ENCODE results near the gene ANAPC16. TPM values are rescaled to one million over a fixed set of nuclear protein-coding genes. Genes with fewer than 3 reads are reported as not detected.
A peak's percentile ranks its signal among the peaks of the same experiment; 100 is the strongest.
"Not testable (repeated sequence)": the region's sequence is repeated elsewhere in the genome, so short reads cannot be mapped to it uniquely, and the experiment has no call there.

Gene ANAPC16
- total RNA-seq, 1 experiment from 2014 or later, result 105 TPM

DNA sequence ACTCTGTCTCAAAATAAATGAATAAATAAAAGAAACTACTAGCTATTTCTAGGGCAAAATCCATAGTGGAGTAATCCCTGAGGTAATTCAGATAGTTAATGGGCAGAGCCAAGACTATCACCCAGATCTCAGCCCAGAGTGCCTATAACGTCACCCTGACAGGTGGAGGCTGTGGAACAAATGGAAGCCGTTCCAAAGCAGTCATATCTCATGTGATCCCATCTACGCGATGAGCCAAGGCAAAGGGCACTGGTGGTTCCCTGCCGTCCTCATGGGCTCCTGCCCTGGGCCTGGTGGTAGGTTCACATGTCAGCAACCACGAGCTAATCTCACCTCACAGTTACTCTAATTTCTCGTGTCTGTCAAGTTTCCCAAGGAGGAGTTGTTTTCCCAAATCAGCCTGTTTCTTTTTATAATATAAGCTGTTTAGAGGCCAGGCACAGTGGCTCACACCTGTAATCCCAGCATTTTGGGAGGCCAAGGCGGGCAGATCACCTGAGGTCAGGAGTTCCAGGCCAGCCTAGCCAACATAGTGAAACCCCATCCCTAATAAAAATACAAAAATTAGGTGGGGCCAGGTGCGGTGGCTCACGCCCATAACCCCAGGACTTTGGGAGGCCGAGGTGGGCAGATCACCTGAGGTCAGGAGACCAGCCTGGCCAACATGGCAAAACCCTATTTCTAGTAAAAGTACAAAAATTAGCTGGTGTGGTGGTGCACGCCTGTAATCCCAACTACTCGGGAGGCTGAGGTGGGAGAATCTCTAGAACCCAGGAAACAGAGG is 22.8 kb downstream of the ANAPC16 start:
- DNase-seq (ENCODE audit: low spot score), result peak; percentile 73
- in situ Hi-C loops (cut with HindIII; ENCODE audit: low sequenced_read_pairs), result no loop called here

DNA sequence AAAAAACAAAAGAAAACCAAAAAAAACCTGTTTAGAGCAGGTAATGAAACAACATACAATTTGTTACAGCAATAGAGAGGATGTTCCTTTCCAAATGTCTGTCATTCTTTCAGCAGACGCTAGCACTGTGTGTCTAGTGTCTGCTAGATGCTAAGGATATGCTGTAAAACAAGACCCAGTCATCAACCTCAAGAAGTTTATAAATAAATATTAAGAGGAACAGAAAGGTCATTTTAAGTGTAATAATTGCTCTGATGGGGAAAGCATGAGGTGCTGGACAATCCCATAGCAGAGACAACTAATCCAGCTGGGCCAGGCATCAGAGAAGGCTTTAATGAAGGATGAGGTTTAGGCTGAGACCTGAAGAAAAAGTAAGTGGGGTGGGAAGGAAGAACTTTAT is 23.6 kb downstream of the ANAPC16 start:
- in situ Hi-C loops (cut with HindIII; ENCODE audit: low sequenced_read_pairs), result no loop called here
- no peak for DNase-seq (ENCODE audit: low spot score)

DNA sequence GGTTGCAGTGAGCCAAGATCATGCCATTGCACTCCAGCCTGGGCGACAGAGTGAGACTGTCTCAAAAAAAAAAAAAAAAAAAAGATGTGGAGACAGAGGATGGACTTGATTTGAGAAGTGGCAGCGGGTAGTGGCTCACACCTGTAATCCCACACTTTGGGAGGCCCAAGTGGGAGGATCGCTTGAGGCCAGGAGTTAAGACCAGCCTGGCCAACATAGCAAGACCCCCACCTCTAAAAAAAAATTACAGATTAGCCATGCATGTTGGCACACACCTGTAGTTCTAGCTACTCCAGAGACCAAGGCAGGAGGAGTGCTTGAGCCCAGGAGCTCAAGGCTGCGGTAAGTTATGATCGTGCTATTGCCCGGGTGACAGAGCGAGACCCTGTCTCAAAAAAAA is 24.6 kb downstream of the ANAPC16 start:
- DNase-seq (ENCODE audit: low spot score), result no peak
- in situ Hi-C loops (cut with HindIII; ENCODE audit: low sequenced_read_pairs), result no loop called here

- no peak for DNase-seq (ENCODE audit: low spot score)
- in situ Hi-C loops (cut with HindIII; ENCODE audit: low sequenced_read_pairs), result no loop called here
Observed at GRCh38 chr10:72241691-72242252, 26.0 kb downstream of the ANAPC16 start.

- DNase-seq (ENCODE audit: low spot score), result no peak
- in situ Hi-C loops (cut with HindIII; ENCODE audit: low sequenced_read_pairs), result no loop called here
Observed at GRCh38 chr10:72242675-72243074, 26.9 kb downstream of the ANAPC16 start.

GRCh38 chr10:72243822-72244437 is 28.1 kb downstream of the ANAPC16 start:
- in situ Hi-C loops (cut with HindIII; ENCODE audit: low sequenced_read_pairs), result no loop called here
- no peak for DNase-seq (ENCODE audit: low spot score)

GRCh38 chr10:72244573-72245038 is 28.8 kb downstream of the ANAPC16 start:
- in situ Hi-C loops (cut with HindIII; ENCODE audit: low sequenced_read_pairs), result no loop called here
- DNase-seq (ENCODE audit: low spot score), result no peak

DNA sequence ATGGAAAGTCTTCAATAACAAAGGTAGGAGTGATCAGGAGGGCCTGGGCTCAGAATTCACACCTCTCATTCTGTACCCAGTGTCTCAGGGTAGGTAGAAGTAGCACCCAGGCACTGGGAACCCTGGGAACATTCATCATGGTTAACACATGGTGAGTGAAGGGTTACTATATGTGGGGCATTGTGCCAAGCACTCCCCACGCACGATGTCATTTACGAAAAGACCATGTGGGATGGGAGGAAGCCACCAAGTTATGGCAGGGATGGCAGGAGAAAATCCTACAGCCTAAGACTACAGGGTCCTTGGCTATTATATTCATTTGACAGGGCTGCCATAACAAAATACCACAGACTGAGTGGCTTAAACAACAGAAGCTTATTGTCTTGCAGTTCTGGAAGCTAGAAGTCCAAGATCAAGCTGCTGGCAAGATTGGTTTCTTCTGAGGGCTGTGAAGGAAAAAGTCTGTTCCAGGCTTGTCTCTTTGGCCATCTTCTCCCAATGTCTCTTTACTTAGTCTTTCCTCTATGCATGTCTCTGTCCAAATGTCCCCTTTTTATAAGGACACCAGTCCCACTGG is 30.2 kb downstream of the ANAPC16 start:
- in situ Hi-C loops (cut with HindIII; ENCODE audit: low sequenced_read_pairs), result no loop called here
- DNase-seq (ENCODE audit: low spot score), result no peak

DNA sequence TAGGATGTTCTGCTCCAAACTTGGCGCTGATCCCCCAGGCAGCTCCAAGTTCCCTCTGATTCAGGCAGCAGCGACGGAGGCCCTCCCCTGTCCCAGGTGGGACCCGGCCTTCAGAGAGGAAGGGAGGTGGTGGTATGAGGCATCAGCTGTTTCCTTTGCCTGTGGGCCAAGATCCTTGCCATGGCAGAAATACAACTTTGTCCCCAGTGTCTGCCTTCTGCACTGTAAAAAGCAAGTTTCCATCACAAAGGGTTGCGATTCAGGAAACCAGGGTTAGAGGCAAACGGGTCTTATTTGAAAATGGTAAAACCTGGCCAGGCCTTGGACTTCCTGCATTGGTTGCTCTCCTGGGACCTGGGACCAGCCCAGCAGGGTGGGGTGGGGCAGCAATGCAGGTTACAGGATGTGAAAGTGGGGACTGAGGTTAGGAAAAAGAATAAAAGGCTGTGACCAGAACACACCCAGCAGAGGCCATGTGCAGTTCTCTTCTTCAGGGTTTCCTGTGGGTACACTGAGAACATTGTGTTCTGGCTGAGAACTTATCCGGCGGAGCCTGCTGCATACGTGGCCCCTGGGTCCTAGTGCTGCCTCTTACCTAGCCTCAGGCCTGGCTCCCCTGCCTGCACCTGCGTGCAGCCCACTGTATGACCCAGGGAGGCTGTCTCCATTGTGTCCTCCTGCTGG is 32.8 kb downstream of the ANAPC16 start:
- in situ Hi-C loops (cut with HindIII; ENCODE audit: low sequenced_read_pairs), result no loop called here
- DNase-seq (ENCODE audit: low spot score), result peak; percentile 96

DNA sequence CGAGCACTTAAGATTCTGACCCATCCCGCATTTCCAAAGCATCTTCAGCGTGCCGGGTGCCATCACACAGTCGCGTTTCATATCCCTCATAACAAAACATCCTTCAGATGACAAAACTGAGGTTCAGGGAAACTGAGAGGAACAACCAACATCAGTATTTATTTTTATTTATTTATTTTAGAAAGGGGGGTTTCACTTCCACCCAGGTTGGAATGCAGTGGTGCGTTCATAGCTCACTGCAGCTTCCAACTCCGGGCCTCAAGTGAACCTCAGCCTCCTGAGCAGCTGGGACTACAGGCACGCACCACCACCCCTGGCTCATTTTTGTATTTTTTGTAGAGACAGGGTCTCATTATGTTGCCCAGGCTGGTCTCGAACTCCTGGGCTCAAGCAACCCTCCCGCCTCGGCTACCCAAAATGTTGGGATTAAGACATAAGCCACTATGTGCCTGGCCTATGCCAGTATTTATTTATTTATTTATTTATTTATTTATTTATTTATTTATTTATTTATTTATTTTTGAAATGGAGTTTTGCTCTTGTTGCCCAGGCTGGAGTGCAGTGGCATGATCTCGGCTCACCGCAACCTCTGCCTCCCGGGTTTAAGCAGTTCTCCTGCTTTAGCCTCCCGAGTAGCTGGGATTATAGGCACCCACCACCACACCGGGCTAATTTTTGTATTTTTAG is 33.5 kb downstream of the ANAPC16 start:
- DNase-seq (ENCODE audit: low spot score); in situ Hi-C loops (cut with HindIII; ENCODE audit: low sequenced_read_pairs): not testable (repeated sequence)

DNA sequence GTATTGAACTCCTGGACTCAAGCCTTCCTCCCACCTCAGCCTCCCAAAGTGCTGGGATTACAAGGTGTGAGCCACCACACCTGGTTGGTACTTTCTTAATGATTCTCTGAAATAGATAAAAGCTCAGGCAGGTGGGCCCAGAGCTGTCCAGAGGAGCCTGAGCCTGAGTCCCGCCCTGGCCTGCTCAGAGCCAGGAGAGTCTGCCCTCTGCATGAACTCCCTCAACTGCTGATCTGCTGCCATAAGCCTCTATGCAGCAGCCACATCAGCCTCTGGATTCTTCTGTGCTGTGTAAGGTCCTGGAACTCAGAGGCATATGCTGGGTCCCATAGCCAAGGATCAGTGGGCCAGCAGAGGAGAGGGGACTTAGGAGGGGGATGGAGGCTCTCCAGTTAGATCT is 34.9 kb downstream of the ANAPC16 start:
- in situ Hi-C loops (cut with HindIII; ENCODE audit: low sequenced_read_pairs), result no loop called here
- DNase-seq (ENCODE audit: low spot score), result no peak

GRCh38 chr10:72251635-72252034 is 35.8 kb downstream of the ANAPC16 start:
- in situ Hi-C loops (cut with HindIII; ENCODE audit: low sequenced_read_pairs), result no loop called here
- no peak for DNase-seq (ENCODE audit: low spot score)

DNA sequence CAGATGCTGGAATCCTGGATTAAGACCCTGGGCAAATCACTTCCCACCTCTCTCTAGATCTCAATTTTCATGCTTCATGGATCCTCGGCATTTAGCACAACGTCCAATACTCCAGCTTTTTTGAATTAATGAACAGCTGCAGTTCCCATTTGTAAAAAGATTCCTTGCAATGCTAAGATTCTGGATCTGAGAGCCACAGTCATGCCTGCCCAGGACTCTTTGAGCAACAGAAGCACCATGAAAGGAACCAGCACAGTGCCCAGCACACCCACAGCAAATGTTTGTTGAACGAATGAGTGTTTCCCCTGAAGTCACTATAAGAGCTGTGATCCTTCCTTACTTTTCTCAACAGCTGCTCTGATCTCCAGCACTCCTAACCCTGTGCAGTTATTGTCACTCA is 37.2 kb downstream of the ANAPC16 start:
- in situ Hi-C loops (cut with HindIII; ENCODE audit: low sequenced_read_pairs), result no loop called here
- no peak for DNase-seq (ENCODE audit: low spot score)

GRCh38 chr10:72253578-72253977 is 37.8 kb downstream of the ANAPC16 start:
- in situ Hi-C loops (cut with HindIII; ENCODE audit: low sequenced_read_pairs), result no loop called here
- DNase-seq (ENCODE audit: low spot score), result no peak

- in situ Hi-C loops (cut with HindIII; ENCODE audit: low sequenced_read_pairs), result no loop called here
- DNase-seq (ENCODE audit: low spot score), result peak; percentile 99
Observed at GRCh38 chr10:72254813-72255568, 39.2 kb downstream of the ANAPC16 start.

DNA sequence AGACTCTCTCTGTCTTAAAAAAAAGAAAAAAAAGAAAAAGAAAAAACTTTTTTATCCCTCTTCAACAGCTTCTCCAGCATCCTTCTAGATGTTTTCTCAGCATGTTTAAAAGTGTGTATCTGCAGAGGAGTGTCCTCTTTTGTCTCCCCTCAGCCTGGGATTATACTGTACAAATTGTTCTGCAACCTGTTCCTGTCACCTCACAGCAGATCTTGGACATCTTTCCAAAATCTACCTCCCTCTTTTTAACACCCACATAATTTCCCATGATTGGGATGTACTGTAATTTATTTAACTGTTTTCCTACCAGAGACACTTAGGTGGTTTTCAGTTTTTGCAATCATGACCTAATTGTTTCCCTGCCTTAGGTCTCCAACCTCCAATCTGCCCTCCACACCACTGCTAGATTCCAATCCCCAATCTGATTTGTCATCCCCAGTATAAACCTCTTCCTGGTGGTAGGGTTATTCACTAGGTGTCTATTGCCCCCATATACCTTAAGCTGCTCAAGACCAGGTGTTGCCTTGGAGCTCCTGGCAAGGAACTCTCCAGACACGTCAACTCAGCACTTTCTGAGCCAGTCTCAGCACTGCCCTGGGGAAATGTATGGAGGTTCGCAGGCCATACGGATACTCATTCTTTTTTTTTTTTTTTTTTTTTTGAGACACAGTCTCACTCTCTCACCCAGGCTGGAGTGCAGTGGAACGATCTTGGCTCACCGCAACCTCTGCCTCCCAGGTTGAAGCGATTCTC is 40.3 kb downstream of the ANAPC16 start:
- in situ Hi-C loops (cut with HindIII; ENCODE audit: low sequenced_read_pairs), result no loop called here
- DNase-seq (ENCODE audit: low spot score), result peak; percentile 94

DNA sequence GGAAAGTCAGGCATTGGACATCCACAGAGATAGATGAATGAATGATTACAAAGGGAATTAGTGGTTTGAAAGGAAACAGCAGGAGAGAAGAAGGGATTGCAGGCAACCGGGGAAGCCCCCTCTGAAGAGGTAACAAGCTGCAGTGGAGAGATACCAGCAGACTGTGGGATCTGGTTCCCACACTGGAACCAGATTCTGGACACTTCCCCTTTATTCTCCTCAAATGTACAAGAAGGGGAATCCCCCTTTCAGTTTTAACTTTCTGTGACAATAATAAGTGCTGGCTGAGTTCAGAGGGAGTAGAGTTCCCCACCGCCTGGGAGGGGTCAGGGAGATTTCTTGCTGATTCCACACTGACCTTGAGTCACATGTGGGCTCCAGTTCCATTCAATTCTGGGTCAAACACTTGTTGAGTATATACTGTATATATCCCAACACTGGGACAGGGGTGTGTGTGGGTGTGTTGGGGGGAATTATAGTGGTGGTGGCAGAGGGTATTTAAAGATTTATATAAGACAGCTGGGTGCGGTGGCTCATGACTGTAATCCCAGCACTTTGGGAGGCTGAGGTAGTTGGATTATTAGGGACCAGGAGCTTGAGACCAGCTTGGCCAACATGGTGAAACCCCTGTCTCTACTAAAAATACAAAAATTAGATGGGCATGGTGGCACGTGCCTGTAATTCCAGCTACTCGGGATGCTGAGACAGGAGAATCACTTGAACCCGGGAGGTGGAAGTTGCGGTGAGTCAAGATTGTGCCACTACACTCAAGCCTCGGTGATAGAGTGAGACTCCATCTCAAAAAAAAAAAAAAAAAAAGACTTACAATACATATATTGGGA is 41.5 kb downstream of the ANAPC16 start:
- in situ Hi-C loops (cut with HindIII; ENCODE audit: low sequenced_read_pairs), result no loop called here
- no peak for DNase-seq (ENCODE audit: low spot score)
